Fibroblast of the conjunctiva (primary cell): ENCODE data around the gene CXXC1.
"Not testable (repeated sequence)": the region's sequence is repeated elsewhere in the genome, so short reads cannot be mapped to it uniquely, and the experiment has no call there.

Experiments
- DNase-seq: peaks from one replicate; pipeline ENCODE4 v3.0.0-alpha.2; 2010; ENCODE audit warnings: low read depth

CXXC1 gene

DNA sequence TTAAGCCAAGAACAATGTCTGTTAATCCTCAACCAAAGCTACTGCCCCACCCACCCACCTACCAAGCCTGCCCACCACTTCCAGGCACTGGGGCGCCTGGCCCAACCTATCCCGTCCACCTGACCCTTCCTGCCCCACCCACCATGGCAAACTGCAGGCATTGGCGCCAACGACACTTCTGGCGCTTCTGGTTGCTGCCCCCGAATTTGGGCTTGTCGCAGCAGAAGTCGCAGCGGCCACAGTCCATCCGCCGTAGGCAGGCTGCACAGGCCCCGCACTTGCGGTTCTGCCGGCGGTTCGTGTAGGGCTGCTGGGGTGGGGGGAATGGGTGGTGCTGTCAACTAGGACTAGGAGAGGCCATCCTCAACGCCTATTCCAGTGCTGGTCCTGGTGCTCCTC lies 13.4 kb downstream of the CXXC1 start:
- DNase-seq = no peak

DNA sequence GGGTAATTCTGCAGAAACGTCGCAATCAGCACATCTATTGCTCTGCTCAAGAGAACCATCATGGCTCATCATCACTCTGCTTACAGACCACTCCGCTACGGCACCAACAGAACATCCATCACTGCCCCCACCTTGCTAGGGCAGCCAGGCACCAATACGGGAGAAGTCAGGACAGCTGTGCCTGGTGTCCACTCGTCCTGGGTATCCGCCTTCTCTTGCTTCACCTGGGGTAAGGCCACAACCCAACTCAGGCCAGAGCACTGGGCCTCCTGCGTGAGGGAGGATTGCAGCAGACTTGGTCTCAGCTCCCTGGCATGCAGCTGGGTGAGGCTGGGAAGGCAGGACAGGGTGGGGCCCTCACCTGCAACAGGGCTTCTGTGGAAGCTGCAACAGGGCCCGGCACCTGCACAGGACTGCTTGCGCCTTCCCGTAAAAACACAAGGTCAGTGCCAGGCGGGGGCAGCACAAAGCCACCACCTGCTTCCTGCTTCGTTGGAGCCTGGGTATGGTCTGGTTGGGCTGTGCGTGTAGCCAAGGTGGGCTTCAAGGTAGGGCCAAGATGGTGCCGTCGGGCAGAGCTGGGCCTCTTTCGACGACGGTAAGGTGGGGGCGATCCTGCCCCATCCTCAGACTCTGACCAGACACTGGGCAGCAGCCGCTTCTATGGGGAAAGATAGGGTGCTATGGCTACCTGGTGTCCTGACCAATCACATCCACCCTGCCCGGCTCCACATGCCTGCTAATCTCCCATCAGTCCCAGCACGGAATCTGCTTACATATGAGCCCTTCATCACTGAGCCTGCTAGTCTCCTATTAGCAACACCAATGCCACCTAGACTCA lies 14.1 kb downstream of the CXXC1 start:
- no peak for DNase-seq

DNA sequence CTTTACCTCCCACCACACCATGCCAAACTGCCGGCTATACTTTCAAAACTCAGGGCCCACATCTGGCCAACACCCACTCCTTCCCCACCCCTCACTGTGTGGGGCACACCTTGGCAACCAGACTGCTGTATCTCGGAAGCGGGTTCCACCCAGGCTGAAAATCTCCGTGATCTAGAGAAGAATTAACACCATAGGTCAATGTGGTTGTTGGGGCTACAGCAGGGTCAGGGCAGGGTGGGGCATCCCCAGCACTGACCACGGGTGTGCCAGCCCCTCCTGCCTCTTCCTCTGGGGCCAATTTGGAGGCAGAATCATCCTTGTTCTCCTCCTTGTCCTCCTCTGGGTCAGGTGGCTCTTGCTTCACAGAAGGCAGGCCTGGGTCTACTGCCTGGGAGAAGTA lies 14.9 kb downstream of the CXXC1 start:
- DNase-seq = no peak

DNA sequence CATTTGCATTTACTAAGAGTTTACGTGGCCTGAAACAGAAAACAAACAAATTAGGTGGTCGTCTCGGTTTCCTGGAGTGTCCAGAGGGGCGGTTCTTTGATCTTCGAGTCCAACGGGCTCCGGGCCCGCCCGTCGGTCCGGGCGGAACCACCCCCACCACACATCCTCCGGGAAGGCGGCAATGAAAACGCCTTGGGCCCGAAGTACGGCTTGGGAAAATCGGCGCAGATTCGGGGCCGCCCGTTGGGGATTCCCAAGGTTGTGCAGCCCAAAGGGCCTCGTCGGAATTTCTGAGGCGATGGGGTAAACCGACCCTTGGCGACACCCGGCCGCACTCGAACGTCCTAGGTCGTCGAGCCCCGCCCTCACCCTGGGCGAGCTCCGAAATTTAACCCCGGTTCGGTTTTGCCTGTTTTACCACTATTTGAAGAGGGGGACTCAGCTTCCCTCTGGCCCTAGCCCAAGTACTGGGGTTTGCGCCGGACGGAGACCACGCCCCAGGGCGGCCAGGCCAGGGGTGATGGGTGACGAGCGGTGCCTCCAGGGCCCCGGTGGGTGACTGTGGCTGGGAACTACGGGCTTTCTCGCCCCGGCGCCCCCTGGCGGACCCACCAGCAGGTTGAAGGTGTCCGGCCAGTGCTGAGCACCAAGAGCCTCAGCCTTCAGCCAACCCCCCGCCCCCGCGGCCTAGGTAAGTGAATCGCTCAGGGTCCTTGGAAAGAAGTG lies 19.3 kb downstream of the CXXC1 start:
- DNase-seq = peak; percentile 47

DNA sequence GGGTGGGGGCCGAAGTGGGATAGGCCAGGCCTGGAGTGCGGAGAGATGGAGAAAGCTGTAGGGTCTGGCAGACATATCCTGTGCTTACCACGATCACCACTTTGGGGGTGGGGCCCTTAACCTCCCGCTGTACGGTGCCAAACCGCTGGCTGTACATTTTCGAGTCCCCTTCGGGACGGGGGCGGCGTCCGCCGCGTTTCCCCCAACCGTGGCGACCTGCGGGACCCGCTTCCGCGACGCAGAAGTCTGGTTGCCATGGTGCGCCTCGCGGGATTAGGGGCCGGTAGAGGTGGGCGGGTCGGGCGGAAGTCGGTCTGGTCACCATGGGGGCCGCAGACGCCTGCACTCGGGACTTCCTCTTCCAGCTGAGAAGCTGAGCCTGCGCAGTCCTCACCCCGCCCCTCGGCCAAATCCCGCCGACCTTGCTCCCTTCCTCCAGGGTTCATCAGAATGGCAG lies 21.2 kb downstream of the CXXC1 start, which contains the start of gene CFAP53:
Gene CFAP53 (minus strand): TSS at position 248 of the 457 bp plus-strand sequence. CDS start 91 bp downstream, at position 157.
- DNase-seq = peak; percentile 80

DNA sequence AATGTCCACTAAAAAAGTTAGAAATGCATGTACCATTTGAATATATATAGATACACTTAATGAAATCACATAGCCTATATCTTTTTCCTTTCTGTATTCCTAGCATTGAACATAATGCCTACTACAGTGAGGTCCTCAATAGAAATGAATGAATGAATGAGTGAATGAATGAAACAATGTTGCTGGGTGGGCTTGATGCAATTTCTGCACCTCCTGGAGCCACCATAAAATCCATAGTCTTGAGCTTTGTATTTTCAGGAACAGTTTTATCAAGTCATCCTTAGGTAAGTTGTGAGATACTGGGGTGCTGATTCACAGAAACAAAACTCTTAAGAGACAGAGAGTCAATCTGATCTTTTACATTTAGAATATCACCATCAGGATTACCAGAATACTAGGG lies 24.5 kb downstream of the CXXC1 start:
- no peak for DNase-seq

DNA sequence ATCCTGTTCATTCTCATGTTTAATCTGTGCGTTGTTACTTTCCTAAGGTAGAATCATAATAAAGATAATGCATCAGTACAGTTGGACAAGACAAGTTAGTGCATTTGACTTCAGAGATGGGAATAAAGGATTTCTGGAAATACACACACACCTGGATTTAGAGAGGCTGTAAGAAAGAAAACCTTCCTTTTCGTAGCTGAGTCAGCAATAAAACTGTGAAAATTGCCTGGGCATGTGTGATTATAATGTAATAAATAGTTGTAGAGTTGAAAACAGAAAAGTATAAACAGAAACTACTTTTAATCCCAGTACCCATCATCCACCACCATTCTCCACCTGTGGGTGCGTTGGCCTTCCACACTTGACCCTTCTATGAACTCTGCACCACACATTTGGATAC lies 36.6 kb downstream of the CXXC1 start:
- DNase-seq = no peak

DNA sequence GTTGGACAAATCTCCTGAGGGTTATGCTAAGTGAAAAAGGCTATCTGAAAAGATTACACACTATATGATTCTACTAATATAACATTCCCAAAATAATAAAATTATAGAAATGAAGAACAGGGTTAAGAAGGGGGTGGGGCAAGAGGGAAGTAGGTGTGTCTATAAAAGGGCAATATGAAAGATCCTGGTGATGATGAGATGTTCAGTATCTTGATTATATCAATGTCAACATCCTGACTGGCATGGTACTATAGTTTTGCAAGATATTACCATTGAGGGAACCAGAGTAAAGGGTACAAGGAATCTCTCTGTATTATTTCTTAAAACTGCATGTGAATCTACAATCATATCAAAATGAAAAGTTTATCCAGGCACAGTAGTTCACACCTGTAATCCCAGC lies 37.9 kb downstream of the CXXC1 start:
- no peak for DNase-seq

DNA sequence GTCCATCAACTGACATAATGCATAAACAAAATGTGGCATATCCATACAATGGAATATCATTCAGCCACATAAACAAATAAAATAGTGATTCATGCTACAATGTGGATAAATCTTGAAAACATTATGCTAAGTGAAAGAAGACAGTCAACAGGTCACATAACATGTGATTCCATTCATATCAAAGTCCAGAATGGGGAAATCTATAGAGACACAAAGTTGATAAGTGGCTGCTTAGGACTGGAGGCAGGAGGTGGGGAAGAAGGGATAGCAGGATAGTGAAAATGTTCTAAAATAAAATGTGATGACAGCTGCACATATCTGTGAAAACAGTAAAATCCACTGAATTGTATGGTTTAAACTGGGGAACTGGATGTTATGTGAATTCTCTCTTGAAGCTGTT lies 39.9 kb downstream of the CXXC1 start:
- DNase-seq = no peak

DNA sequence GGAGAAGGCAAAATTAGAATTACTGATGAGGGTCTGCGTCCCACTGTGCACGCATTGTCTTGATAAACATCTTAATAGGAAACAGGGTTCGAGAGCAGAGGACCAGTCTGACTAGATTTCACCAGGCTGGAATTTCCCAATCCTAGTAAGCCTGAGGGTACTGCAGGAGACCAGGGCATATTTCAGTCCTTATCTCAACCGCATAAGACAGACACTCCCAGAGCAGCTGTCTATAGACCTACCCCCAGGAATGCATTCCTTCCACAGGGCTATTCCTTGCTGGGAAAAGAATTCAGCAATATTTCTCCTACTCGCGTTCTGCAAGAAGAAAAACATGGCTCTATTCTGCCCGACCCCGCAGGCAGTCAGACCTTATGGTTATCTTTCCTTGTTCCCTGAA lies 45.7 kb downstream of the CXXC1 start:
- DNase-seq = not testable (repeated sequence)

DNA sequence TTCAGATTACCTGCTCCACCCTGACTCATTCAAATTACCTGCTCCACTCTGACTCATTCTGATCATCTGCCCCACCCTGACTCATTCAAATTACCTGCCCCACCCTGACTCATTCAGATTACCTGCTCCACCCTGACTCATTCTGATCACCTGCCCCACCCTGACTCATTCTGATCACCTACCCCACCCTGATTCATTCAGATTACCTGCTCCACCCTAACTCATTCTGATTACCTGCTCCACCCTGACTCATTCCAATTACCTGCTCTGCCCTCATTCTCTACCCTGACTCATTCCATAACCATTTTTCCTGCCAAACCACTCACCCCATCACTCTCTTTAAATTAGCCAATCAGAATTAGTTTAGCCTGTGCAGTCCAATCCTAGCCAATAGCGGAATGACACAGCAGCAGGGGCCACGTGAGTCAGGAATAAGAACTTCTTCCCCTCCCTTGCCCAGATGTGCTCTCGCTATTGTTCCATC lies 47.4 kb downstream of the CXXC1 start:
- DNase-seq = no peak

DNA sequence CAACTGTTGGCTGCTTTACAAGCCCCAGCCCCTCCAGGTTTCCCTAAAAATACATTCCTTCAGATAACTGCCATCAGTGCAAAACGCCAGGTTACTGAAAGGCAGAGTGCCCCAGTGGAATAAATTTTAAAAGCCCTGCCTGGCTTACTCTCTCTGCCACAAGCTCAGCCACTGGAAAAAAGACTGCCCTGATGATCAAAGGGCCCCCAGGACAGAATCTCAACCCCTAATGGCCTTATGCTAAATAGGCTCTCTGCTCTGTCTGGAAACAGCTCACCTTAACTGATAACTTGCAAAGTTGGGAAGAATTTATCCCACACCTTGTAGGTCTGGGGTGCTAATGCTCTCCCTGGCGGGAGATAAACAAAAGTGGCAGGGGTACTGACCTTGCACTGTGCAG lies 55.1 kb downstream of the CXXC1 start:
- DNase-seq = no peak
